Muscle layer of colon (tissue), 2 donors: ENCODE data around the gene CDC45.

Source experiments
- H3K27ac ChIP-seq: one replicate; pipeline ENCODE4 v1.7.0; 2013; ENCODE audit warnings: low read depth, mild to moderate bottlenecking, low read length, moderate library complexity
- H3K27me3 ChIP-seq, 2 donors: one replicate each; pipeline ENCODE4 v1.7.0; 2013; ENCODE audit warnings: low read length in 2 of 2, mild to moderate bottlenecking in 2 of 2; ENCODE audit not compliant: insufficient read depth in 2 of 2, control insufficient read depth in 1 of 2
- H3K36me3 ChIP-seq: one replicate; pipeline ENCODE4 v1.7.0; 2013; ENCODE audit warnings: mild to moderate bottlenecking, low read length; ENCODE audit not compliant: insufficient read depth
- H3K4me1 ChIP-seq: one replicate; pipeline ENCODE4 v1.7.0; 2013; ENCODE audit warnings: mild to moderate bottlenecking, low read length; ENCODE audit not compliant: insufficient read depth
- H3K4me3 ChIP-seq, 2 donors: one replicate each; pipeline ENCODE4 v1.7.0; 2013; ENCODE audit warnings: low read length in 2 of 2, low read depth in 1 of 2, mild to moderate bottlenecking in 1 of 2, moderate library complexity in 1 of 2
- H3K9ac ChIP-seq: one replicate; pipeline ENCODE4 v1.7.0; 2013; ENCODE audit warnings: low read length
- H3K9me3 ChIP-seq: one replicate; pipeline ENCODE4 v1.7.0; 2013; ENCODE audit warnings: mild to moderate bottlenecking, low read length
- donor health status: abdominal sarcoma.
- donor health status: Adenocarcinoma of cecum.

Gene CDC45

GRCh38 chr22:19513823-19514222, 34.1 kb downstream of the CDC45 start:
- H3K4me3 ChIP-seq, result no peak overlapping the region
- H3K36me3 ChIP-seq, result no peaks in the 10 kb centered on the region
- H3K9me3 ChIP-seq, result no peaks in the 10 kb centered on the region
- no peaks in the 10 kb centered on the region for H3K4me1 ChIP-seq
- H3K27me3 ChIP-seq, result no peaks in the 10 kb centered on the region
- H3K27ac ChIP-seq, result no peak overlapping the region
- no peak overlapping the region for H3K9ac ChIP-seq

GRCh38 chr22:19514831-19515565, 35.3 kb downstream of the CDC45 start:
- Histone ChIP-seq H3K4me1 (no peaks in the 10 kb centered on the region), H3K4me3 (no peak overlapping the region), H3K27ac (no peak overlapping the region)

GRCh38 chr22:19515654-19516377, 36.1 kb downstream of the CDC45 start:
- Histone ChIP-seq H3K9me3 (no peaks in the 10 kb centered on the region), H3K36me3 (no peaks in the 10 kb centered on the region), H3K9ac (no peak overlapping the region), H3K4me1 (no peaks in the 10 kb centered on the region), H3K27ac (no peak overlapping the region), H3K27me3 (no peaks in the 10 kb centered on the region), H3K4me3 (no peak overlapping the region)

More at GRCh38 chr22:19514831-19515565, 35.3 kb downstream of the CDC45 start:
- H3K9me3 ChIP-seq, result no peaks in the 10 kb centered on the region
- no peaks in the 10 kb centered on the region for H3K36me3 ChIP-seq
- no peaks in the 10 kb centered on the region for H3K27me3 ChIP-seq
- H3K9ac ChIP-seq, result no peak overlapping the region

- H3K27me3 ChIP-seq, result no peaks in the 10 kb centered on the region
These were observed 36.9 kb downstream of the CDC45 start for GRCh38 chr22:19516378-19517170.

GRCh38 chr22:19517171-19517500, 37.4 kb downstream of the CDC45 start:
- H3K4me1 ChIP-seq, result no peaks in the 10 kb centered on the region
- no peaks in the 10 kb centered on the region for H3K9me3 ChIP-seq
- H3K27me3 ChIP-seq, result no peaks in the 10 kb centered on the region
- H3K27ac ChIP-seq, result no peak overlapping the region
- H3K4me3 ChIP-seq, result no peak overlapping the region
- no peaks in the 10 kb centered on the region for H3K36me3 ChIP-seq
- H3K9ac ChIP-seq, result no peak overlapping the region

More at GRCh38 chr22:19516378-19517170, 36.9 kb downstream of the CDC45 start:
- H3K9ac ChIP-seq, result no peak overlapping the region
- no peak overlapping the region for H3K27ac ChIP-seq
- H3K36me3 ChIP-seq, result no peaks in the 10 kb centered on the region
- H3K4me3 ChIP-seq, result no peak overlapping the region
- H3K9me3 ChIP-seq, result no peaks in the 10 kb centered on the region
- H3K4me1 ChIP-seq, result no peaks in the 10 kb centered on the region

- H3K9ac ChIP-seq, result no peak overlapping the region
- H3K36me3 ChIP-seq, result no peaks in the 10 kb centered on the region
- no peak overlapping the region for H3K27ac ChIP-seq
- no peaks in the 10 kb centered on the region for H3K9me3 ChIP-seq
- no peak overlapping the region for H3K4me3 ChIP-seq
- no peaks in the 10 kb centered on the region for H3K4me1 ChIP-seq
- H3K27me3 ChIP-seq, result peaks cover 0 to 5% of the 10 kb centered on the region in 2 donors
These were observed 38.3 kb downstream of the CDC45 start for GRCh38 chr22:19517919-19518611.

- no peak overlapping the region for H3K27ac ChIP-seq
- H3K36me3 ChIP-seq, result no peaks in the 10 kb centered on the region
- no peaks in the 10 kb centered on the region for H3K4me1 ChIP-seq
- H3K27me3 ChIP-seq, result peaks cover 0 to 11% of the 10 kb centered on the region in 2 donors
- no peak overlapping the region for H3K4me3 ChIP-seq
- no peaks in the 10 kb centered on the region for H3K9me3 ChIP-seq
- no peak overlapping the region for H3K9ac ChIP-seq
These were observed 38.9 kb downstream of the CDC45 start for GRCh38 chr22:19518635-19519034.

GRCh38 chr22:19519041-19519926, 39.6 kb downstream of the CDC45 start:
- H3K9me3 ChIP-seq, result no peaks in the 10 kb centered on the region
- H3K9ac ChIP-seq, result no peak overlapping the region
- no peak overlapping the region for H3K27ac ChIP-seq
- H3K4me1 ChIP-seq, result no peaks in the 10 kb centered on the region
- H3K4me3 ChIP-seq, result no peak overlapping the region
- H3K36me3 ChIP-seq, result no peaks in the 10 kb centered on the region
- H3K27me3 ChIP-seq, result peaks cover 0 to 17% of the 10 kb centered on the region in 2 donors

- H3K4me3 ChIP-seq, result no peak overlapping the region
- no peak overlapping the region for H3K27ac ChIP-seq
- no peak overlapping the region for H3K9ac ChIP-seq
- no peaks in the 10 kb centered on the region for H3K9me3 ChIP-seq
- no peaks in the 10 kb centered on the region for H3K4me1 ChIP-seq
- no peaks in the 10 kb centered on the region for H3K36me3 ChIP-seq
- peaks cover 0 to 25% of the 10 kb centered on the region in 2 donors for H3K27me3 ChIP-seq
These were observed 40.3 kb downstream of the CDC45 start for GRCh38 chr22:19520007-19520406.

GRCh38 chr22:19520566-19521305, 41.0 kb downstream of the CDC45 start:
- H3K9me3 ChIP-seq, result no peaks in the 10 kb centered on the region
- H3K9ac ChIP-seq, result no peak overlapping the region
- H3K36me3 ChIP-seq, result no peaks in the 10 kb centered on the region
- H3K4me3 ChIP-seq, result no peak overlapping the region
- no peak overlapping the region for H3K27ac ChIP-seq
- peaks cover 0 to 32% of the 10 kb centered on the region in 2 donors for H3K27me3 ChIP-seq
- H3K4me1 ChIP-seq, result no peaks in the 10 kb centered on the region
